HPDE6-E6E7 (cell line): ENCODE data around the gene ARL5A.
"Not testable (repeated sequence)": the region's sequence is repeated elsewhere in the genome, so short reads cannot be mapped to it uniquely, and the experiment has no call there.

Source experiments
- DNase-seq: peaks from one replicate; pipeline ENCODE4 v3.0.0; 2011; ENCODE audit warnings: missing footprints; ENCODE audit errors: extremely low spot score

The ARL5A gene

GRCh38 chr2:151795646-151796240 lies 32.5 kb downstream of the ARL5A start:
- no peak for DNase-seq

DNA sequence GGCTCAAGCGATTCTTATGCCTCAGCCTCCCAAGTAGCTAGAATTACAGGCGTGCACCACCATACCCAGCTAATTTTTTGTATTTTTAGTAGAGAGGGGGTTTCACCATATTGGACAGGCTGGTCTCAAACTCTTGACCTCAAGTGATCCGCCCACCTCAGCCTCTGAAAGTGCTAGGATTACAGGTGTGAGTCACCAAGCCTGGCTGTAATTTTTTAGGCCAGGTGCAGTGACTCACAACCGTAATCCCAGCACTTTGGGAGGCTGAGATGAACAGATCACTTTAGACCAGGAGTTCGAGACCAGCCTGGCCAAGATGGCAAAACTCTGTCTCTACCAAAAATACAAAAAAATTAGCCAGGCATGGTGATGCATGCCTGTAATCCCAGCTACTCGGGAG lies 33.8 kb downstream of the ARL5A start:
- not testable (repeated sequence) for DNase-seq

DNA sequence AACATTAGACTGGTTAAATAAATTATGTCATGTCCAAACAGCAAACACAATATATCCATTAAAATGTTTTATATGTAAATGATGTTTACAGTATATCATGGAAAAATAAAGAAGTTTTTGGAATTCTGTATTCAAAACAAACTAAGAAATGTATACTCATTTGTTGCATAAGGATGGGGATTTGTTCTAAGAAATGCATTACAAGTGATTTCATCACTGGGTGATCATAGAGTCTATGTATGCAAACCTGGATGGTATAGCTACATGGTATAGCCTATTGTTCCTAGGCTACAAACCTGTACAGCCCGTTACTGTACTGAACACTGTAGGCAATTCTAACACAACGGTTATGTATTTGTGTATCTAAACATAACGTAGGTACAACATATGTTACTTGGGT lies 35.1 kb downstream of the ARL5A start:
- DNase-seq = no peak

DNA sequence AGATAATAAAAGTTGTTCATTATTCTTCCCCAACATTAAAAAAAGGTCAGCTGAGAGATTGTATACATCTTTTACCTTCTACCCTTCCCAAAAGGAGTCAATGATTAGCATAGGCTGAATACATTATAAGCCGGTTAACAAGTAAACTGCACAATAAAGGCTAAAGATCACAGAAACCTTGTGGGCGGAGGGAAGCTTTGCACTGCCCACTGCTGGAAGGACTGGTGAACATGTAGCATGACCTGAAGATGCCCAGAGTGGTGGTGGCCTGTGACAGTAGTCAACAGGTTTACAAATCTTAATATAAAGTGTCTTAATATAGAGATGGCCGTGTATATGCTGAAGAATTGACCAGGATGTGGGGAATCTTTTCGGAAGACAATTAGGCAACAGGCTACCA lies 35.6 kb downstream of the ARL5A start:
- no peak for DNase-seq

GRCh38 chr2:151791545-151791944 lies 36.7 kb downstream of the ARL5A start:
- DNase-seq = no peak

DNA sequence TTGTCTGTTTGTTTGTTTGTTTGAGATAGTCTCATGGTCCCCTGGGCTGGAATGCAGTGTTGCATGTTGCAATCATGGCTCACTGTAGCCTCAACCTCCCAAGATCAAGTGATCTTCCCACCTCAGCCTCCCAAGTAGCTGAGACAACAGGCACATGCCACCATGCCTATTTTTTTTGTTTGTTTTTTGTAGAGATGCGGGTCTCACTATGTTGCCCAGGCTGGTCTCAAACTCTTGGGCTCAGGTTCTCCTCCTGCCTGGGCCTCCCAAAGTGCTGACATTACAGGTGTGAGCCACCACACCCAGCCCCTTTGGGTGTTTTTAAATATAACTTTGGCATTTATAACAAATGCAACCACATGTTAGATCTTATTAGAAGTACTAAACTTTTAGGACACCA lies 37.5 kb downstream of the ARL5A start:
- DNase-seq = no peak

- DNase-seq = no peak
These were observed 39.0 kb downstream of the ARL5A start for GRCh38 chr2:151789055-151789834.

GRCh38 chr2:151786483-151786882 lies 41.7 kb downstream of the ARL5A start:
- no peak for DNase-seq

DNA sequence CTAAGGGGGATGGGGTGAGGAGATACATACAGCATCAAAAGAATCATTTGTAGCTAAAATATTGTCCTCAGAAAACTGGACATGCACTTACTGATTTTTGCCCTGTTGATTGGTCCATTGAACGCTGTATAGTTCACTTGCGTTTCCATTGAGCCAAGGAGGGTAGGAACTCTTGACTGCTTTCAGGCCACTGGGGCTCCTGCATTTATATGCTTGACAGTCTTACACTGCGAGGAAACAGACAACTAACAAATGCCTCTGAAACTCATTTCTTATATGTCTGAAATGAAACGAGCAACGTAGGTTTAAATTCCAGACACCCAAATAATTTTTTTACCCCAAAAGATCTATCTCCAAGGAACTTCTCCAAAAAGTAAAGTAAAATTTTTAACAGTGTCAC lies 42.1 kb downstream of the ARL5A start:
- DNase-seq = no peak

GRCh38 chr2:151783133-151783520 lies 45.1 kb downstream of the ARL5A start:
- no peak for DNase-seq

DNA sequence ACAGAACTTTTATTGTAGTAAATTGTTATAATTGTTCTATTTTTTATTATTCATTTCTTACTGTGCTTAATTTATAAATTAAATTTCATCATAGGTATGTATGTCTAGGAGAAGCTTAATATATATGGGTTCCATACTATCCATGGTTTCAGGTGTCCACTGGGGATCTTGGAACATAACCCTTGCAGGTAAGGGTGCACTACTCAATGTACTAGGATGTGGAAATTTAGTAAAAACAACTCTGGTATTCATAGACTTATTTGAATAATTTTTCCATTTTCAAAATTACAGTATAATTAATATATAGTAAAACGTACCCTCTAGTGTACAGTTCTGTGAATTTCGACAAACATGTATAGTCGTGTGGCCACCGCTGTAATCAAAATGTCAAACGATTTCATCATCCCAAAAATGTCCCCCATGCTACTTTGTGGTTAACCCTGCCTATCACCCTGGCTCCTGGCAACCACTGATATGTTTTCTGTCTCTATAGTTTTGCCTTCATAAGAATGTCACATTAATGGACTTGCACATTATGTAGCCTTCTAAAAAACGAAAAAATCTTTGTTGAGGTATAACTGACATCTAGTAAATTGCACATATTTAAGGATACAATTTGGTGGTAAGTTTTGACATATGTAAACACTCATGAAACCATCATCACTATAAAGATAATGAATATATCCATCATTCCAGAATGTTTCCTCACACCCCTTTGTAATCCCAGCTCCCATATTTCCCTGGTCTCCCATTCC lies 45.7 kb downstream of the ARL5A start:
- no peak for DNase-seq

- DNase-seq = no peak
These were observed 46.6 kb downstream of the ARL5A start for GRCh38 chr2:151781642-151782041.

DNA sequence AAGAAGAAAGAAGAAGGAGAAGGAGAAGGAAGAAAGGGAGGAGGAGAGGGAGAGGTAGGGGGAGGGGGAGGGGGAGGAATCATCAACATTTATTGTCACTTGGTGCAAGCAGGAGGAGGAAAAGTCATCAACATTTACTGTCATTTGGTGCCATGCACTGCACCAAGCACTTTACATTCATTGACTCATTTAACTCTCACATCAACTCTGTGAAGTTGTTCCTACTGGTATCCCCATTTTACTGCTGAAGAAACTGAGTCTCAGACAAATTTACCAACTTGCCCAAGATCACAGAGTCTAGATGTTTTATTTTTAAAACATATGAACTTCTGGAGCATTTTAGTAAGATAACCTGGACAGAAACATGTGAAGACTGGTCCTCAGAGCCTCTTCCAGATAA lies 47.3 kb downstream of the ARL5A start:
- DNase-seq = no peak

DNA sequence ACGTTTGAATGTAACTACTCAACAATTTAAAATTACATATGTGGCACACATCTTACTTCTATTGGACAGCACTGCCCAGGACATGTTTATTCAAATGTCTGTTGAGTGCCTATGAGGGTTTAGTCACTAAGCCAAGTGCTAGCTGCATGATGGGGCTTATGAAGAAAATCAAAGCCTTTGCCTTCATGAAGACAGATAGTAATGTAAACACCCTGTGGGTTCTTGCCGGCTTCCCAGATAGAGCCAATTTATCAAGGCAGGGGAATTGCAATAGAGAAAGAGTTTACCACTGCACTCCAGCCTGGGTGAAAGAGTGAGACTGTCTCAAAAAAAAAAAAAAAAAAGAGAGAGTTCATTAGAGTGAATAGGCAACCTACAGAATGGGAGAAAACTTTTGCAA lies 50.3 kb downstream of the ARL5A start:
- no peak for DNase-seq

- DNase-seq = no peak
These were observed 50.7 kb downstream of the ARL5A start for GRCh38 chr2:151777487-151777886.

- no peak for DNase-seq
These were observed 51.9 kb downstream of the ARL5A start for GRCh38 chr2:151776367-151776766.

DNA sequence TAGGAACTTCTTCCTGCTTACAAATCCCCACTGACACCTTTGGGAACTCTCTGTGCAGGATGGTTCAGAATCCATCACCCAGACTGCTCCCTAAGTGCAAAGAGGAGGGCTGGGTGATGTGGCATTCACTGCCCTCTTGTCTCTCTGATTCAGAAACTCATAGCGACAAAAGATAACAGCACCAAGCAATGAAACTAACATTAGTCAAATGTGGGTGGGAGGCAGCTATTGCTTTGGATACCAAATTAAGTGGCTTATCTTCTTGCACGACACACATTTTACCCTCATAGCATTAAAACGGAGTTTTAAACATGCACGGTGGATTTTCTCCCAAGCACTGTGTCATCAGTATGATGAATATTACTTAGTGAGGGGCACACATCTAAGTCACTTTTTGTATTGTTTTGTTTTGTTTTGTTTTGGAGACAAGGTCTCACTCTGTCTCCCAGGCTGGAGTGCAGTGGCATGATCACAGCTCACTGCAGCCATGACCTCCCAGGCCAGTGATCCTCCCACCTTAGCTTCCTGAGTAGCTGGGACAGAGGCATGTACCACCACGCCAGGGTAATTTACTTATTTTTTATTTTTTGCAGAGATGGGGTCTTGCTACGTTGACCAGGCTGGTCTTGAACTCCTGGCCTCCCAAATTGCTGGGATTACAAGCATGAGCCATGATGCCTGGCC lies 53.0 kb downstream of the ARL5A start:
- no peak for DNase-seq

DNA sequence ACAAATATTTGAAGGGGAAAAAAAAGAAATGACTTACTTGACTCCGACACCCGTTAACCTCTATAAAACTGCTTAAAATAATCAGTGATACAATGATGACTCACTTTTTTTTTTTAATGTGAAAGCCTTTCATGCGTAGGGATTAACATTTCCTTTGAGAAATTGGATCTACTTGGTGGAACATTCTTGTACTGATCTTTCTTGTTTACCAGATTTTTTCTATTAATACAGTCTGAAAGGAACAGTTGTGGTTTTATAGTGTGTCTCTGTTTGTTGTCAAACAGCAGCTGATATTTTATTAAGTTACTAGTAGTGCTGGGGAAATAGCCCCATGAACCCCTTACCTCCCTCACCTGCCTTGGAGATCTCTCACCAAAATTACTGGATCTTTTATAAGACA lies 53.7 kb downstream of the ARL5A start:
- no peak for DNase-seq

DNA sequence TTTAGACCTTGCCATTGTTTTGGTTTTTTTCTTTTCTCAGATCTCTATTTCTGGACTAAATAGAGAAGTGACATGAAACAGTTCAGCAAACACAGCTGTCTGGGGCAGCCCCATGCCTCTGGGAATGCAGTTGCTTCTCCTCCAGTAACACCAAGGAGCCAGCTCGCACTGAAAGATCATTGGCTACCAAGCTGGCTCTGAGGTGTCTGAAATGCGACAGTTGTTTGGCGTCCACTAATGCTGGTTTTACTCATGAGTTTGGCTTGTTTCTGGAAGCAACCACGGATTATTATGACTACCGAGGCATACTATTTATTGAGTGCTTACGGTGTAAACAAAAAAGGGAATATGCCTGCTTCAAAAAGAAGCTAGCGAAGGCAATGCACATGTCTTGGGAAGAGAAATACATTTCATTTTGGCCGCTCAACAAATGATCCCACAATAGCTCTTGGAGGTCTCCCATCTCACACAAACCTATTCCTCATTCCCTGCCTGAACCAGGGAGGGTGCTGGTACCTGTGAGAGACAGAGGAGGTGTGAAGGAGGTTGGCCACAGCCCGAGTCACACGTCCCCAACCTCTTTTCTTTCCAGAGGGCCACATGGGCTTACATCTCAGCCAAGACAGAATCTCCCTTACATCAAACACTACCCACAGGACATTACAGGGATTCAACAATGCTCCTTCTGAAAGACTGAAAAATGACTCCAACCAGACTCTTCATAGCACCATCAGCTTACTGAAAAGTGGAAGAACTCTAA lies 56.4 kb downstream of the ARL5A start:
- DNase-seq = no peak

DNA sequence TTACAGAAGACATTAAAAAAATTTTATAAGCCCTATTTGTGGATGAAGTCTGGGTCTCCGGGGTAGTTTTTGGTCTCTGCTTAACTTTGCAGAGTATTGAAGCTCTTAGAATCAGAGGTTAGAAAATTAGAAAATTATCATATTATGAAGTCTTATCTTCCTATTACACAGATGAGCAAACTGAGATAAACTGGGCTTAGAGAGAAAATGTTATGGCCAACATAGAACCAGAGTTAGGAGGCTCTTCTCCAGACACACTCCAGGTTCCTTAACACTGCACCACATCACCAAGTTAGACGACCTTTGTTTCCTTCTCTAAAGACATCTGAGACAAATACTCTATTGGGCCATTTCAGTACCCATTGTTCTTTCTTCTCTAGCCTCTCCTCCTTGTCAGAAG lies 57.2 kb downstream of the ARL5A start:
- DNase-seq = no peak

GRCh38 chr2:151769606-151770005 lies 58.6 kb downstream of the ARL5A start:
- no peak for DNase-seq

GRCh38 chr2:151767536-151767935 lies 60.7 kb downstream of the ARL5A start:
- no peak for DNase-seq
